ENCODE data around the gene SH3BGRL2.
"Not testable (repeated sequence)": the region's sequence is repeated elsewhere in the genome, so short reads cannot be mapped to it uniquely, and the experiment has no call there.

Gene SH3BGRL2

GRCh38 chr6:79614326-79615305 is 16.5 kb upstream of the SH3BGRL2 start:
- DNase-seq (ENCODE audit: low read depth) = no peak

- DNase-seq (ENCODE audit: low read depth) = no peak
These were observed 13.6 kb upstream of the SH3BGRL2 start for GRCh38 chr6:79617518-79617941.

GRCh38 chr6:79618425-79618824 is 12.7 kb upstream of the SH3BGRL2 start:
- DNase-seq (ENCODE audit: low read depth) = not testable (repeated sequence)

GRCh38 chr6:79621579-79621978 is 9.6 kb upstream of the SH3BGRL2 start:
- DNase-seq (ENCODE audit: low read depth) = no peak

- no peak for DNase-seq (ENCODE audit: low read depth)
These were observed 8.8 kb upstream of the SH3BGRL2 start for GRCh38 chr6:79622364-79622763.

GRCh38 chr6:79623106-79623505 is 8.0 kb upstream of the SH3BGRL2 start:
- DNase-seq (ENCODE audit: low read depth) = no peak

- DNase-seq (ENCODE audit: low read depth) = no peak
These were observed 5.4 kb upstream of the SH3BGRL2 start for GRCh38 chr6:79625746-79626145.

- no peak for DNase-seq (ENCODE audit: low read depth)
These were observed 4.3 kb upstream of the SH3BGRL2 start for GRCh38 chr6:79626811-79627210.

GRCh38 chr6:79627422-79627821 is 3.7 kb upstream of the SH3BGRL2 start:
- DNase-seq (ENCODE audit: low read depth) = no peak

GRCh38 chr6:79628466-79629288 is 2.5 kb upstream of the SH3BGRL2 start:
- DNase-seq (ENCODE audit: low read depth) = no peak

- DNase-seq (ENCODE audit: low read depth) = no peak
These were observed 698 bp upstream of the SH3BGRL2 start for GRCh38 chr6:79630380-79630882.

- no peak for DNase-seq (ENCODE audit: low read depth)
These were observed 604 bp downstream of the SH3BGRL2 start for GRCh38 chr6:79631693-79632172.

GRCh38 chr6:79632580-79632979 is 1.5 kb downstream of the SH3BGRL2 start:
- no peak for DNase-seq (ENCODE audit: low read depth)

GRCh38 chr6:79634491-79635231 is 3.5 kb downstream of the SH3BGRL2 start:
- no peak for DNase-seq (ENCODE audit: low read depth)

GRCh38 chr6:79635232-79635543 is 4.1 kb downstream of the SH3BGRL2 start:
- no peak for DNase-seq (ENCODE audit: low read depth)

- no peak for DNase-seq (ENCODE audit: low read depth)
These were observed 5.5 kb downstream of the SH3BGRL2 start for GRCh38 chr6:79636673-79637072.

- DNase-seq (ENCODE audit: low read depth) = no peak
These were observed 9.3 kb downstream of the SH3BGRL2 start for GRCh38 chr6:79640146-79641111.

GRCh38 chr6:79646006-79646405 is 14.9 kb downstream of the SH3BGRL2 start:
- DNase-seq (ENCODE audit: low read depth) = no peak

GRCh38 chr6:79646561-79646960 is 15.4 kb downstream of the SH3BGRL2 start:
- no peak for DNase-seq (ENCODE audit: low read depth)

- no peak for DNase-seq (ENCODE audit: low read depth)
These were observed 16.6 kb downstream of the SH3BGRL2 start for GRCh38 chr6:79647741-79648140.

GRCh38 chr6:79648328-79648727 is 17.2 kb downstream of the SH3BGRL2 start:
- no peak for DNase-seq (ENCODE audit: low read depth)
